Mucosa of rectum (tissue), 2 donors: ENCODE data around the gene ECPAS.
"Not testable (repeated sequence)": the region's sequence is repeated elsewhere in the genome, so short reads cannot be mapped to it uniquely, and the experiment has no call there.

Experiments
- H3K27ac ChIP-seq, 2 donors: one replicate each; pipeline ENCODE4 v1.7.0; 2013; ENCODE audit warnings: inconsistent platforms in 2 of 2, low read depth in 2 of 2, low read length in 2 of 2
- H3K27me3 ChIP-seq, 2 donors: one replicate each; pipeline ENCODE4 v1.7.0; 2013; ENCODE audit warnings: low read length in 2 of 2; ENCODE audit not compliant: control insufficient read depth in 2 of 2, insufficient read depth in 2 of 2
- H3K36me3 ChIP-seq, 2 donors: one replicate each; pipeline ENCODE4 v1.7.0; 2013; ENCODE audit warnings: low read length in 2 of 2; ENCODE audit not compliant: control insufficient read depth in 2 of 2, insufficient read depth in 2 of 2
- H3K4me1 ChIP-seq, 2 donors: one replicate each; pipeline ENCODE4 v1.7.0; 2013; ENCODE audit warnings: low read length in 2 of 2, mild to moderate bottlenecking in 1 of 2; ENCODE audit not compliant: control insufficient read depth in 2 of 2, insufficient read depth in 2 of 2
- H3K4me3 ChIP-seq, 2 donors: one replicate each; pipeline ENCODE4 v1.7.0; 2013; ENCODE audit warnings: low read length in 2 of 2
- H3K9ac ChIP-seq, 2 donors: one replicate each; pipeline ENCODE4 v1.7.0; 2013; ENCODE audit warnings: low read length in 2 of 2, low read depth in 1 of 2, mild to moderate bottlenecking in 1 of 2
- H3K9me3 ChIP-seq, 2 donors: one replicate each; pipeline ENCODE4 v1.7.0; 2013; ENCODE audit warnings: low read length in 2 of 2; ENCODE audit not compliant: control insufficient read depth in 2 of 2
- donor health status: healthy.
- donor health status: Normal muscosa, but diverticular disease.

ECPAS gene

GRCh38 chr9:111427186-111427585 is 57.0 kb downstream of the ECPAS start:
- Histone ChIP-seq H3K36me3 (peaks cover 33 to 52% of the 10 kb centered on the region in 2 donors), H3K27me3 (no peaks in the 10 kb centered on the region), H3K9me3 (no peaks in the 10 kb centered on the region), H3K4me1 (no peaks in the 10 kb centered on the region), H3K27ac (no peak overlapping the region), H3K4me3 (no peak overlapping the region), H3K9ac (no peak overlapping the region)

- Histone ChIP-seq H3K27ac (no peak overlapping the region), H3K9me3 (no peaks in the 10 kb centered on the region), H3K27me3 (no peaks in the 10 kb centered on the region), H3K36me3 (peaks cover 30 to 45% of the 10 kb centered on the region in 2 donors), H3K9ac (no peak overlapping the region), H3K4me3 (no peak overlapping the region), H3K4me1 (no peaks in the 10 kb centered on the region)
These were observed 60.8 kb downstream of the ECPAS start for GRCh38 chr9:111423389-111423788.

GRCh38 chr9:111414406-111414805 is 69.8 kb downstream of the ECPAS start:
- no peaks in the 10 kb centered on the region for H3K4me1 ChIP-seq
- H3K9me3 ChIP-seq: no peaks in the 10 kb centered on the region
- no peak overlapping the region for H3K4me3 ChIP-seq
- peaks cover 53 to 67% of the 10 kb centered on the region in 2 donors for H3K36me3 ChIP-seq
- no peaks in the 10 kb centered on the region for H3K27me3 ChIP-seq
- no peak overlapping the region for H3K27ac ChIP-seq
- no peak overlapping the region for H3K9ac ChIP-seq

- H3K4me3 ChIP-seq: no peak overlapping the region
- no peaks in the 10 kb centered on the region for H3K4me1 ChIP-seq
- H3K9ac ChIP-seq: no peak overlapping the region
- peaks cover 54 to 67% of the 10 kb centered on the region in 2 donors for H3K36me3 ChIP-seq
- H3K9me3 ChIP-seq: no peaks in the 10 kb centered on the region
- H3K27ac ChIP-seq: no peak overlapping the region
- H3K27me3 ChIP-seq: no peaks in the 10 kb centered on the region
These were observed 70.2 kb downstream of the ECPAS start for GRCh38 chr9:111413996-111414395.

GRCh38 chr9:111412280-111412679 is 71.9 kb downstream of the ECPAS start:
- H3K27me3 ChIP-seq: no peaks in the 10 kb centered on the region
- no peak overlapping the region for H3K9ac ChIP-seq
- no peaks in the 10 kb centered on the region for H3K9me3 ChIP-seq
- peaks cover 65 to 73% of the 10 kb centered on the region in 2 donors for H3K36me3 ChIP-seq
- no peak overlapping the region for H3K4me3 ChIP-seq
- H3K27ac ChIP-seq: no peak overlapping the region
- H3K4me1 ChIP-seq: no peaks in the 10 kb centered on the region

- Histone ChIP-seq H3K27ac (no peak overlapping the region), H3K4me1 (no peaks in the 10 kb centered on the region), H3K36me3 (peaks cover 61 to 67% of the 10 kb centered on the region in 2 donors), H3K4me3 (no peak overlapping the region), H3K27me3 (no peaks in the 10 kb centered on the region), H3K9me3 (no peaks in the 10 kb centered on the region), H3K9ac (no peak overlapping the region)
These were observed 72.9 kb downstream of the ECPAS start for GRCh38 chr9:111411266-111411665.

GRCh38 chr9:111407813-111408212 is 76.4 kb downstream of the ECPAS start:
- peaks cover 45 to 57% of the 10 kb centered on the region in 2 donors for H3K36me3 ChIP-seq
- no peak overlapping the region for H3K27ac ChIP-seq

GRCh38 chr9:111405701-111406100 is 78.5 kb downstream of the ECPAS start:
- H3K27me3 ChIP-seq: no peaks in the 10 kb centered on the region
- H3K27ac ChIP-seq: no peak overlapping the region
- H3K4me1 ChIP-seq: no peaks in the 10 kb centered on the region
- H3K4me3 ChIP-seq: no peak overlapping the region
- H3K9me3 ChIP-seq: peaks cover 3% of the 10 kb centered on the region in 2 donors
- H3K36me3 ChIP-seq: peaks cover 35 to 42% of the 10 kb centered on the region in 2 donors
- no peak overlapping the region for H3K9ac ChIP-seq

More at GRCh38 chr9:111407813-111408212, 76.4 kb downstream of the ECPAS start:
- H3K27me3 ChIP-seq: no peaks in the 10 kb centered on the region
- H3K4me3 ChIP-seq: no peak overlapping the region
- no peaks in the 10 kb centered on the region for H3K9me3 ChIP-seq
- no peak overlapping the region for H3K9ac ChIP-seq
- H3K4me1 ChIP-seq: no peaks in the 10 kb centered on the region

- H3K9me3 ChIP-seq, H3K27ac ChIP-seq, H3K4me3 ChIP-seq, H3K27me3 ChIP-seq, H3K4me1 ChIP-seq, H3K9ac ChIP-seq: not testable (repeated sequence)
- H3K36me3 ChIP-seq: peaks cover 32 to 34% of the 10 kb centered on the region in 2 donors
These were observed 82.7 kb downstream of the ECPAS start for GRCh38 chr9:111401486-111401885.

- H3K4me3 ChIP-seq: no peak overlapping the region
- peaks cover 3% of the 10 kb centered on the region in 2 donors for H3K9me3 ChIP-seq
- H3K36me3 ChIP-seq: peaks cover 35 to 36% of the 10 kb centered on the region in 2 donors
- no peaks in the 10 kb centered on the region for H3K27me3 ChIP-seq
- no peak overlapping the region for H3K9ac ChIP-seq
- H3K4me1 ChIP-seq: no peaks in the 10 kb centered on the region
- H3K27ac ChIP-seq: no peak overlapping the region
These were observed 83.7 kb downstream of the ECPAS start for GRCh38 chr9:111400564-111400898.
